ENCODE results near the gene TSN. TPM values are rescaled to one million over a fixed set of nuclear protein-coding genes. Genes with fewer than 3 reads are reported as not detected.

The TSN gene
- total RNA-seq, 1 experiment from 2014 or later = 91.5 TPM

DNA sequence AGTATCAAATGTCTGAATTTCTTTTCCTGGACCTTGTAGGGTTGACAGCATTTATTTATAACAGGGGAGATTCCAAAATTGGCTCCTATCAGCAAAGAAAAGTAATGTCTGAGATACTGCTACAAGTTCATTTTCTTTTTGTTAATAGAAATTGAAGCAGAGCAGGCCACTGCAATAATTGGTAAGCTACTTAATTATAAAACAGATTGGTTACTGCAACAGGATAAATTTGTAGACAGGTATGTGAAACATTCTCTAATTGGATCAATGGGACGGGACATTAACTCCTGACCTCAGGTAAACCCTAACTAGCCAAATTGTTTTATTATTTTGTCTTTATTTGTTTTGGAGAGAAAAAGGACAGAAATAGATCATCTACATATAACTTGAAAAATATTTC is 39.3 kb upstream of the TSN start:
- Histone ChIP-seq H3K79me2 (ENCODE audit: insufficient read depth, low read length) (no peaks in the 10 kb centered on the region), H3K9me3 (ENCODE audit: control insufficient read depth in 1 of 2, insufficient read depth in 1 of 2, low read depth in 1 of 2, low read length in 2 of 2) (no peaks in the 10 kb centered on the region), H3K27ac (ENCODE audit: low read depth, low read length) (no peak overlapping the region), H3K27me3 (ENCODE audit: insufficient read depth, low read length) (no peaks in the 10 kb centered on the region), H3K4me2 (ENCODE audit: low read length) (no peak overlapping the region), H3K9me2 (ENCODE audit: insufficient read depth) (no peaks in the 10 kb centered on the region), H4K20me1 (ENCODE audit: insufficient read depth) (no peaks in the 10 kb centered on the region), H3K9ac (ENCODE audit: low read length) (no peak overlapping the region), H3K36me3 (ENCODE audit: control insufficient read depth in 1 of 2, insufficient read depth in 2 of 2, low read length in 2 of 2) (no peaks in the 10 kb centered on the region), H2AFZ (ENCODE audit: low read depth, low read length, poor library complexity, severe bottlenecking) (no peak overlapping the region), H3K4me1 (ENCODE audit: control insufficient read depth in 1 of 2, insufficient read depth in 2 of 2, low read length in 2 of 2) (no peaks in the 10 kb centered on the region), H3K4me3 (replicated peaks in 1 of 2; ENCODE audit: low read depth in 1 of 2, low read length in 2 of 2) (no peak overlapping the region)
- intact Hi-C loops (cut with micrococcal nuclease) = loop anchor here (10.0 kb wide), 1 partner anchor 631 kb away; no protein-coding TSS in a partner anchor
- DNase-seq (ENCODE audit: low read depth, low spot score) (no peak), ATAC-seq (no peak)
- BruUV-seq (replicated peaks) = no TSS peak
- POLR2A ChIA-PET = interaction anchor here (1.1 kb wide), 1 partner anchor 185 kb away, joined by 3 read pairs; no protein-coding TSS in a partner anchor
- RAD21 ChIA-PET (ENCODE audit: low non-redundant PET in 1 of 2, low total read pairs in 2 of 2, uncharacterized antibody in 2 of 2, unreplicated experiment in 2 of 2) = no interaction called here
- TF ChIP-seq ZFX (IDR thresholded peaks at IDR 0.05) = no peak
- TF ChIP-seq, protein P1, sequence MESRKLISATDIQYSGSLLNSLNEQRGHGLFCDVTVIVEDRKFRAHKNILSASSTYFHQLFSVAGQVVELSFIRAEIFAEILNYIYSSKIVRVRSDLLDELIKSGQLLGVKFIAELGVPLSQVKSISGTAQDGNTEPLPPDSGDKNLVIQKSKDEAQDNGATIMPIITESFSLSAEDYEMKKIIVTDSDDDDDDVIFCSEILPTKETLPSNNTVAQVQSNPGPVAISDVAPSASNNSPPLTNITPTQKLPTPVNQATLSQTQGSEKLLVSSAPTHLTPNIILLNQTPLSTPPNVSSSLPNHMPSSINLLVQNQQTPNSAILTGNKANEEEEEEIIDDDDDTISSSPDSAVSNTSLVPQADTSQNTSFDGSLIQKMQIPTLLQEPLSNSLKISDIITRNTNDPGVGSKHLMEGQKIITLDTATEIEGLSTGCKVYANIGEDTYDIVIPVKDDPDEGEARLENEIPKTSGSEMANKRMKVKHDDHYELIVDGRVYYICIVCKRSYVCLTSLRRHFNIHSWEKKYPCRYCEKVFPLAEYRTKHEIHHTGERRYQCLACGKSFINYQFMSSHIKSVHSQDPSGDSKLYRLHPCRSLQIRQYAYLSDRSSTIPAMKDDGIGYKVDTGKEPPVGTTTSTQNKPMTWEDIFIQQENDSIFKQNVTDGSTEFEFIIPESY (IDR thresholded peaks at IDR 0.05; ENCODE audit: extremely low read depth, insufficient replicate concordance, low read length) = no peak
- TF ChIP-seq, protein P2, sequence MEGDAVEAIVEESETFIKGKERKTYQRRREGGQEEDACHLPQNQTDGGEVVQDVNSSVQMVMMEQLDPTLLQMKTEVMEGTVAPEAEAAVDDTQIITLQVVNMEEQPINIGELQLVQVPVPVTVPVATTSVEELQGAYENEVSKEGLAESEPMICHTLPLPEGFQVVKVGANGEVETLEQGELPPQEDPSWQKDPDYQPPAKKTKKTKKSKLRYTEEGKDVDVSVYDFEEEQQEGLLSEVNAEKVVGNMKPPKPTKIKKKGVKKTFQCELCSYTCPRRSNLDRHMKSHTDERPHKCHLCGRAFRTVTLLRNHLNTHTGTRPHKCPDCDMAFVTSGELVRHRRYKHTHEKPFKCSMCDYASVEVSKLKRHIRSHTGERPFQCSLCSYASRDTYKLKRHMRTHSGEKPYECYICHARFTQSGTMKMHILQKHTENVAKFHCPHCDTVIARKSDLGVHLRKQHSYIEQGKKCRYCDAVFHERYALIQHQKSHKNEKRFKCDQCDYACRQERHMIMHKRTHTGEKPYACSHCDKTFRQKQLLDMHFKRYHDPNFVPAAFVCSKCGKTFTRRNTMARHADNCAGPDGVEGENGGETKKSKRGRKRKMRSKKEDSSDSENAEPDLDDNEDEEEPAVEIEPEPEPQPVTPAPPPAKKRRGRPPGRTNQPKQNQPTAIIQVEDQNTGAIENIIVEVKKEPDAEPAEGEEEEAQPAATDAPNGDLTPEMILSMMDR (IDR thresholded peaks at IDR 0.05 in 2 of 3, conservative IDR thresholded peaks at IDR 0.05 in 1 of 3; ENCODE audit: borderline replicate concordance in 1 of 3, insufficient read depth in 1 of 3, low read depth in 2 of 3, low read length in 2 of 3) = no peak
- TF ChIP-seq POLR2AphosphoS5 (IDR thresholded peaks at IDR 0.05; ENCODE audit: low read depth, low read length) = no peak
- no peak for TF ChIP-seq RAD21 (IDR thresholded peaks at IDR 0.05; ENCODE audit: low read depth)
- CTCF ChIA-PET = interaction anchor here (1.1 kb wide), 1 partner anchor 184 kb away, joined by 3 read pairs; no protein-coding TSS in a partner anchor
